ENCODE measurements around the gene PLEKHG4B. TPM values are rescaled to one million over a fixed set of nuclear protein-coding genes. Genes with fewer than 3 reads are reported as not detected.

Gene PLEKHG4B
- total RNA-seq, 1 donor from 2014 or later: not detected

DNA sequence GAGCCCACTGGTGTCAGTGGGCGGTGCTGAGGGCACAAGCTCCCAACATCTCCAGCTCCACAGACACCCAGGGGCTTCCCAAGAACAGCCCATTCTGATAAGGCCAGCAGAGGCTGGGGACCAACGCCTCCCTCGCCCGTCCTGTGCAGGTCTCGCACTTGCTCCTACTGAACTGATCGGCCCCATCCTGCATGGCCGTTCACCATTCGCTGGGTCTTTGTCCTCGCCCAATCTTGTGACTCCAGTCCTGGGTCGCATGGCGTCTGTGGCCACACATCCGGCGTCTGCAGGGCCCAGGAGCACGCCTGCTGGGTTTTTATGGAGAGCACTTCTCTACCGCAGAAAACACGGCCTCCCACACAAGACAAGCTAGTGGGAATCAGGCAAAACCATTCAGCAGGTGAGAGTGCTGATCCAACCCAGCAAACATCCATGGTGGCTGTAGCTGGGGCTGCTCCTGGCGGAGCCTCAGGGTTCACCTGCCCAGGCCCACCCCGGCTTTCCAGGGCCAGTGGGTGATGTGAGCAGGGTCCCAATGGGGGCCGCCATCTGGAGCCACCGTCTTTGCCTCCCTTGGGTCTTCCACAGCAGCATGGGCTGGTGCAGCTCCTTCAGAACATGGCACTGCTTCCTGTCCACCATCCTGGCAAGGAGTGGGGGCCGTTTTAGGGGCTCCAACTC is 106.7 kb downstream of the PLEKHG4B start:
- Mint-ChIP-seq H3K4me1 (peaks cover 4% of the 10 kb centered on the region), H3K9me3 (no peaks in the 10 kb centered on the region), H3K4me3 (no peak overlapping the region), H3K27ac (no peak overlapping the region), H3K27me3 (no peaks in the 10 kb centered on the region), H3K36me3 (ENCODE audit: low read depth) (peaks cover 2% of the 10 kb centered on the region)
- intact Hi-C loops (cut with micrococcal nuclease): no loop called here
- DNase-seq: no peak

DNA sequence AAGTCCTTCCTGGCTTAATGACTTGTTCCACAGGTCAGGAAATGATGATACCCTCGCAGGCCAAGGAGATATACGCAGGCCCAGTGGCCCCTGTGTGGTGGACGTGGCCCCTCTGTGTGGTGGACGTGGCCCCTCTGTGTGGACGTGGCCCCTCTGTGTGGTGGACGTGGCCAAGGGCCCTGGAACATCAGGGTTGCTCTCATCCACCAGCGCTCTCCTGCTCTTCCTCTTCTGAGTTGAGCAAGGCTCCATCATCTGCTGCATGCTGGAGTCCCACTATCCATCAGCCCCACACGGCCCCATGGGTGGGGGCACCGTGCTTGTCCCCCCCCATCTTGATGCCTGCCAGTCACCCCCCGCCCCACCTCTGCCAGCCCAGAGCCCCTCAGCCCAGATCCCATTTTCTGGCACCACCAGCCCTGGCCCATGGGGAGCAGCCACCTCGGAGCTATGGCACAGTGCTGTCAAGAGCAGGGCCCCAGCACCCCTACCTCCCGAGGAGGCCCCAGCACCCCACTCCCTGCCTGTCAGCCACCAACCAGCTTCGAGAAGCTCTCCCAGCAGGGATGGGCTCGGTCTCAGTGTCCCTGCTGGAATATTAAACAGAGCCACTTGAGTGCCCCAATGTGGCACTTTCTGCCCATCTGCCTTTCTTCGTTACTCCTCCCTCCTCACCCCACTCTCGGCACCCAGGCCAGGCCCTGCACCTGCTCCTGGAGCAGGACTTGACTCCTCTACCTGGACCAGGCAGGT is 107.4 kb downstream of the PLEKHG4B start:
- no peaks in the 10 kb centered on the region for H3K27me3 Mint-ChIP-seq
- intact Hi-C loops (cut with micrococcal nuclease): no loop called here
- DNase-seq: no peak
- peaks cover 5% of the 10 kb centered on the region for H3K36me3 Mint-ChIP-seq (ENCODE audit: low read depth)
- H3K4me3 Mint-ChIP-seq: no peak overlapping the region
- no peaks in the 10 kb centered on the region for H3K9me3 Mint-ChIP-seq
- no peak overlapping the region for H3K27ac Mint-ChIP-seq
- H3K4me1 Mint-ChIP-seq: peaks cover 4% of the 10 kb centered on the region

DNA sequence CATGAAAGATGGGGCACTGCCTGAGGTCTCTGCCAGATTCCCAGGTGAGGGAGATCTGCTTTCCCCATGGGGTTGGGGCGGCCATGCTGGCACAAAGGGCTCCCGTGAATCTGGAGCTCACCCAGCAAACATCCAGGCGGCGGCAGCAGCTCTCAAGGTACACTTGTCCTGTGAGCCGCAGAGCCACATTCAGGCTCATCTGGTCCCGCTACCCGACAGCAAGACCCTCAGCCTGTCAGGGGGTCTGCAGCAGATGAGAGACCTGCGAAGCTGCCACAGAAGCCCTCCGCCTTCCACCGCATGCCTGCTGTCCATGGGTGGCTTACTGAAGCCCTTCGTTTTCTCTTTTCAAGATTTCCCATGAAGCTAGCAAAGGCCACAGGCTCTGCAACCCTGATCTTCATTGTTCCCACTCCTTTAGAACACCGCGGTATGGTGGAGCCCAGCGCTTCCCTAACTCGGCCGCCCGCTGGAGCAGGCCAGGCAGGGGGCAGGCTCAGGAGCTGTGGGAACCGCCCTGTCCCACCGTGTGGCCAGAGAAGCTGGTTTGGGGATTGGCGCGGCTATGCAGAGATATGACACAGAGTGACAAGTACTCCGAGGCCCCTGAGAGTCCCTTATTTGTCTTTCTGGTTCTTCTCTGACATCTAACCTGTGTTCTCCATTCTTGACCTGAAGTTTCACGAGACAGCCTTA is 108.1 kb downstream of the PLEKHG4B start:
- Mint-ChIP-seq H3K36me3 (ENCODE audit: low read depth) (peaks cover 12% of the 10 kb centered on the region), H3K27ac (no peak overlapping the region), H3K27me3 (no peaks in the 10 kb centered on the region), H3K4me3 (no peak overlapping the region), H3K9me3 (no peaks in the 10 kb centered on the region), H3K4me1 (peaks cover 4% of the 10 kb centered on the region)
- DNase-seq: no peak
- intact Hi-C loops (cut with micrococcal nuclease): no loop called here

DNA sequence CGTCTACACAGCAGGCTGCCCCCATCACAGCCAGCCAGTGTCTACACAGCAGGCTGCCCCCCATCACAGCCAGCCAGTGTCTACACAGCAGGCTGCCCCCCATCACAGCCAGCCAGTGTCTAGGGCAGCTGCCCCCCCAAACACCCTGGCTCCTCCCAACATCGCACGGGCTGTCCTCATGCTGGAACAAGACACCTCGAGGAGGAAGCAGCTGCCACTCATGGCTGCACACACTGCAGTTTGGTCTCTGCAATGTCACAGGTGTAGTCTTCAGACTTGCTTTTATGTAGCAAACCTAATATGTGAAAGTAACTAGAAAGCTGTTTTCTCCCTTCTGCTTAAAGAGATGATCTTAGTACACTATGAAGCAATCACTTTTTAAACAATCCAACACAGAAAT is 109.0 kb downstream of the PLEKHG4B start:
- H3K27me3 Mint-ChIP-seq: no peaks in the 10 kb centered on the region
- no peaks in the 10 kb centered on the region for H3K4me1 Mint-ChIP-seq
- H3K36me3 Mint-ChIP-seq (ENCODE audit: low read depth): peaks cover 19% of the 10 kb centered on the region
- intact Hi-C loops (cut with micrococcal nuclease): no loop called here
- H3K9me3 Mint-ChIP-seq: no peaks in the 10 kb centered on the region
- H3K4me3 Mint-ChIP-seq: no peak overlapping the region
- H3K27ac Mint-ChIP-seq: no peak overlapping the region
- DNase-seq: no peak

DNA sequence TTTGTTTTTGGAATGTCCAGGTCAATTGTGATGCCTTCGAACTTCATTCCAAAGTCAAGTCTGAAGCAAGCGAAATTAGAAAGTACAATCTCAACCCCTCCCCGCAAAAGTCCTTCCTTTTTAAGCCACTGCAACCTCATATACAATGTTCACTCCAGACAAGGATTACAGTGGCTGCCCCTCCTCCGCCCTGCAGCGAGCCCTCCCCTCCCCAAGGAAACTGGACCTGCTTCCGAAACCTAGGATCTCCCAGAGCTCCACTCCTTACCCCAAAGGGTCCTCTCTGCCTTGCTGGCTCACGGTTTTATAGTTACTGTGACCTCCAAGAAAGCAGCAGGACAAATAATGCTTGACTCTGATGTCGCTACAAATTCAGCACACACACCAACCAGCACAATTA is 109.7 kb downstream of the PLEKHG4B start:
- Mint-ChIP-seq H3K4me3 (no peak overlapping the region), H3K36me3 (ENCODE audit: low read depth) (peaks cover 19% of the 10 kb centered on the region), H3K9me3 (no peaks in the 10 kb centered on the region), H3K27me3 (no peaks in the 10 kb centered on the region), H3K4me1 (no peaks in the 10 kb centered on the region), H3K27ac (peak overlapping the region; percentile 53)
- intact Hi-C loops (cut with micrococcal nuclease): no loop called here
- DNase-seq: no peak

DNA sequence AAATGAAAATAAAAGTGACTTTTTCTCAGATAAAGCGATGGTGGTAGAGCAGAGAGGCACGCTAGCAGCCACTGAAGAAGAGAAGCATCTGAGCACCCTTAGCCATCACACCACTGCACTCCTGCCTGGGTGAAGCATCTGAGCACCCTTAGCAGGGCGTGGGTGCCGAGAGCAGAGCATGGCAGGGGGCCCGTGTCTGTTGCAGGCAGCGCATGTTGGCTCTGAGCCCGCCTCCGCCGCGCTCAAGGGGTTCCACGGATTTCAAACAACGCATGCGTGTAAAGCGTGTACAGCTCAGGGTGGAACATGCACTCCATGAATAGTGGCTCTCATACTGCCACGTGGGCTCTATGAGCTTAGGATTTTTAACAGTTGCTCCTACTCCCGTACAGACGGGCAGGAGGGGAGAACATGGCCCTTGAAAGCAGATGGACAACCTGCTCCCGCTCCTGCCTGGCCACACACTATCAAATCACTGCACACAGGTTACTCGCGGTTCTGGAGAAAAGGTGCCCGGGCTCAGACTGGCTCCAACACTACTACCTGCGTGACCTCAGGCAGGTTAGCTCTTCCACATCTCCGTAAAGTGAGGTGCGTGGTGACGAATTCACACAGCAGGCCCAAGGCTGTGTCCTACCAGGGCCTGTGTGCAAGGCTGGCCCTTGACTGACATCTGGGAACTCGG is 111.4 kb downstream of the PLEKHG4B start:
- peaks cover 24% of the 10 kb centered on the region for H3K36me3 Mint-ChIP-seq (ENCODE audit: low read depth)
- intact Hi-C loops (cut with micrococcal nuclease): no loop called here
- H3K27me3 Mint-ChIP-seq: no peaks in the 10 kb centered on the region
- no peak overlapping the region for H3K27ac Mint-ChIP-seq
- no peaks in the 10 kb centered on the region for H3K4me1 Mint-ChIP-seq
- H3K4me3 Mint-ChIP-seq: no peak overlapping the region
- no peaks in the 10 kb centered on the region for H3K9me3 Mint-ChIP-seq
- DNase-seq: no peak

DNA sequence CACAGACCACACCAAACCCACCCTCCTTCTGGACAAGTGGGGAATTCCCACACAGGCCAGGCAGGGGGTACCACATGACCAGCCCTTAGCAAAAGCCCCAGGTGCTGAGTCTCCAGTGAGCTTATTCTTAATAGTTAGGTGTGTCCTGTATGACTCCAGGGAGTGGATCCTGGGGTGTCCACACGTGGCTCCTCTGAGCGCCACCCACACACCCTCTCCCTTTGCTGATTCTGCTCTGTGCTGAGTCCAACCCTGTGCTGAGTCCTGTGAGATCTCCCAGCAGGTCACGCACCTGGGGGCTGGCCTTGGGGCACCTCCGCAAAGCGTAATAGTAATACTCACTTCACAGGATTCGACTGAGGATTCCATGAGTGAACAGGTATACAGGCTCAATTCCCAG is 112.0 kb downstream of the PLEKHG4B start:
- no peaks in the 10 kb centered on the region for H3K4me1 Mint-ChIP-seq
- H3K4me3 Mint-ChIP-seq: no peak overlapping the region
- no peak for DNase-seq
- no peaks in the 10 kb centered on the region for H3K9me3 Mint-ChIP-seq
- H3K27me3 Mint-ChIP-seq: no peaks in the 10 kb centered on the region
- H3K27ac Mint-ChIP-seq: no peak overlapping the region
- intact Hi-C loops (cut with micrococcal nuclease): no loop called here
- H3K36me3 Mint-ChIP-seq (ENCODE audit: low read depth): peaks cover 24% of the 10 kb centered on the region

DNA sequence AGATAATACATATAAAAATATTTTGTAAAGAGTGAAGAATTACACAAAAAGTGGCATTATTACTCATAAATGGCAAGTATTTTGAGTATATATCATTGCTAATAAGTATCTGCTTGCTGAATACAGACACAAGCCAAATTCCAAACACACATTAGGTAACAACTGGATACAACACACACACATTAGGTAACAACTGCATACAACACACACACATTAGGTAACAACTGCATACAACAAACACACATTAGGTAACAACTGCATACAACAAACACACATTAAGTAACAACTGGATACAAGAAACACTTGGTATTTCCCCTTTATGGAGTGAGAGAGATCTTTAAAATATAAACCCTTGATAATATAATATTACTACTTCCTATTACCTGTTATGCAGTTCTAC is 112.5 kb downstream of the PLEKHG4B start:
- H3K4me3 Mint-ChIP-seq: no peak overlapping the region
- peaks cover 24% of the 10 kb centered on the region for H3K36me3 Mint-ChIP-seq (ENCODE audit: low read depth)
- H3K9me3 Mint-ChIP-seq: no peaks in the 10 kb centered on the region
- no peaks in the 10 kb centered on the region for H3K27me3 Mint-ChIP-seq
- no peaks in the 10 kb centered on the region for H3K4me1 Mint-ChIP-seq
- H3K27ac Mint-ChIP-seq: no peak overlapping the region
- intact Hi-C loops (cut with micrococcal nuclease): no loop called here
- no peak for DNase-seq

DNA sequence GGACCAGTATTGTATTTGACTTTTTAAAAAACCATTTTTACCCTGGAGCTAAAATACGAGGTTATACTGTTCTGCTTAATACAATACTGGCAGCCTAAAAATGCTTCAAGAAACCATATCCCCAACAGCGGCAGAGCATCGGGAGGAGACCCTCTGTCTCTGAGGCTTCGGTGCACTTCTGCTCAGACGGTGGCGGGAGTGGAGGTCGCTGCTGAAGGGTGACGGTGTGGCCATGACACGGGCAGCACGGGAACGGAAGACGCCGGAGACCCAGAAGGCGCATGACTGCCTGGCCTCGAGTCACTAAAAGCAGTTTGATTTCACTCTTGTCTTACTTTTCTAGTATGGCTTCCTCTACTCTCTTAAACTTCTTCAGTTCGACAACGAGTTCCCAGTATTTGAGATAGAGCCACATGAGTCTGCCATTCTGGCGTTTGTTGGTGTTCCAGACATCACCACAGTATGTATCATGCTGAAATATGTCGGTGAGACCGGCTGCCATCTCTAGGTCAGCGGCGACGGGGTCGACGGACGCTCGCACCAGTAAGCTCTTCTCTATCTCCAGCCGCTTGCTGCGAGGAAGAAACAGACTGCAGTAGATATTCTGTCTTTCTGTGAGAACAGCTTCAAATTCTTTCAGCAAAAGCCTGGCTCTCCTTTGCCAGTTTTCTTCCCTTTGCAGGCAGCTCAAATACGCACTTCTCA is 113.2 kb downstream of the PLEKHG4B start:
- H3K36me3 Mint-ChIP-seq (ENCODE audit: low read depth): peaks cover 24% of the 10 kb centered on the region
- no peak overlapping the region for H3K4me3 Mint-ChIP-seq
- H3K4me1 Mint-ChIP-seq: peaks cover 2% of the 10 kb centered on the region
- H3K27me3 Mint-ChIP-seq: no peaks in the 10 kb centered on the region
- intact Hi-C loops (cut with micrococcal nuclease): no loop called here
- H3K9me3 Mint-ChIP-seq: no peaks in the 10 kb centered on the region
- H3K27ac Mint-ChIP-seq: no peak overlapping the region
- no peak for DNase-seq

DNA sequence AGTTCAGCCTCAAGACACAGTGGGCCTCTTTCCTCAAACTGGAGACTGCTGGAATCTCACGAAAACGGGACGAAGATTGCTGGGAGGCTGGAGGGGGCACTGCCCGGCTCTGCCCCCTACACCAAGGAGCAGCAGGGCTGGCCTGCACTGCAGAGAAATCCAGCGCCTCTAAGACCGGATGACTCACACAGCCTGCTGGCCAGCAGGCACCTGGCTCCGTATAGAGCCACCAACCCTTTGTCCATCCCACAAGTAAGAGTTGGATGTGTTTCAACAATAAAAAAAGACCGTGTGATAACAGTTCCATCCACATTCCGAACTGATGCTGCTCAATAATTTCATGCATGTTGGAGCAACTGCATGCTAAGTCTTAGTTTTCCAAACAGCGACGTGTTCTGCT is 114.4 kb downstream of the PLEKHG4B start:
- no peak for DNase-seq
- Mint-ChIP-seq H3K9me3 (no peaks in the 10 kb centered on the region), H3K4me3 (no peak overlapping the region), H3K27me3 (no peaks in the 10 kb centered on the region), H3K4me1 (peaks cover 6% of the 10 kb centered on the region), H3K27ac (no peak overlapping the region), H3K36me3 (ENCODE audit: low read depth) (peaks cover 27% of the 10 kb centered on the region)
- intact Hi-C loops (cut with micrococcal nuclease): no loop called here

DNA sequence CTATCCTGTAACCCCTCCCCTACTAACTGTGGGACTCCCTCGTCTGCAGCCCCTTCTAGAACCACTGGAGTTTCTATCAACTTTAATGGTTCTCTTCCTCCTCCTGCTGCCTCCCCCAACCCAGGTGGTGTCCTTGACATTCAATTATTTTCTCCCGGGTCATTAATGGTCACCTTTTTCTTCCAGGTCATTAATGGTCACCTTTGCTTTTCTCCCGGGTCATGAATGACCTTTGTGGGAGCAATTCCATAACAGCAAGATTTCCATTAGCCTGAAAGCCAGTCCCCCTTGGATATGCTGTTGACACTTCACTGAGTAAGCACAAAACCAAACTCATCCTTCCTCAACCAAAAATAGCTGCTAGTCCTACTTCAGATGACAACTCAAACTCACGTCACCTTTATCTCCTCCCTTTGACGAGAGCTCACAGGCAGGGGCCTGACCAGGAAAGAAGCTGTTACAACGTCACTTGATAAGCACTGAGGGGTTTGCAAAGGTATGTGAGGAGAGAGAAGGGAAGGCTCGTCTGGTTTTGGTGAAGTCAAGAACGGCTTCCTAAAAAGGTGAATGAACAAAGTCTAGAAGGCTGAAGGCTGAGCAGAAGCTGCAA is 115.1 kb downstream of the PLEKHG4B start:
- intact Hi-C loops (cut with micrococcal nuclease): no loop called here
- no peaks in the 10 kb centered on the region for H3K27me3 Mint-ChIP-seq
- no peak overlapping the region for H3K4me3 Mint-ChIP-seq
- peaks cover 6% of the 10 kb centered on the region for H3K4me1 Mint-ChIP-seq
- no peak overlapping the region for H3K27ac Mint-ChIP-seq
- H3K36me3 Mint-ChIP-seq (ENCODE audit: low read depth): peaks cover 27% of the 10 kb centered on the region
- DNase-seq: no peak
- H3K9me3 Mint-ChIP-seq: no peaks in the 10 kb centered on the region

DNA sequence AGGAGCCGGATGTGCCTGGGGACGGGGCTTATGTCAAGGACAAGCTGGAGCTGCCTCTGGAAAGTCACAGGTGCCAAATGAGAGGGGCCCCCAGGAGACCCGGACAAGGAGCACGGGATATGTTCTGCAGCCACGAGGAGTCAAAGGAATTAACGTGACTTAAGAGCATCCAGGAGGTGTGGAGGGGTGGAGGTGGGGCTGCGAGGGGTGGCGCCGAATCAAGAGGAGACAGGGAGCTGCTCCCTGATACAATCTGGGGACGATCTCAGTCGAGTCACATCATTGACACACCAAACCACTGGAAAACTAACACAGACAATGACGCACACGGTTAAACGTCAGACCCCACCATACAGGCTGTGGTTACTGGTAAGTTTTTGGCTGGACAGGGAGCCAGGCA is 115.6 kb downstream of the PLEKHG4B start:
- Mint-ChIP-seq H3K27ac (no peak overlapping the region), H3K36me3 (ENCODE audit: low read depth) (peaks cover 27% of the 10 kb centered on the region)
- intact Hi-C loops (cut with micrococcal nuclease): no loop called here

DNA sequence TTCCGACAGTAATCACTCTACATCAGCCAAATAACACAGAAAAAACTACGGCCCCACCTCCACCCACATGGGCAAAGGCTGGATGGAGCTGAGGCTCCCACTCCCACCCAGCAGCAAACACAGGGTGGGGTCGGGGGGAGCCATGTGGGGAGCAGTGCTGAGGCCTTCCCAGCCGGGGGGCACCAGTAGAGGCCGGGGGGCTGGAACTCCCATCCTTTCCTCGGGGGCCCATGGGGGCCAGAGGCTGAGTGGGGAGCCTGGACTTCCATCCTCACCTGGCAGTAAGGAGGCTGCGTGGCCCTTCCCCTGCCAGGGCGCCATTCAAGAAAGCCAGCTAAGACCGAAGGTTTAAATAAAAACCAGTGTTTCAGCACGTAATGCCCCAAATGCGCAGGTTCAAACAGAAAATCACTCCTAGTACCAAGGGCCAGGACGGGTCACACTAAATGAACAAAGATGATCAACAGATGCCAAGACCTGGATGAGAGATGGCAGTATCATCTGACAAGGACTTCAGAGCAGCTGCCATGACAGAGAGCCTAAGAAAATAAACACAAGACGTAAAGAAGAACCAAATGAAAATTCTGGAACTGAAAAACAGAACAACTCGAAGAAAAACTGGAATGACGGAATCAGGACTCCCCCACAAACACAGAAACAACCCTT is 116.6 kb downstream of the PLEKHG4B start:
- peaks cover 29% of the 10 kb centered on the region for H3K36me3 Mint-ChIP-seq (ENCODE audit: low read depth)
- H3K4me3 Mint-ChIP-seq: no peak overlapping the region
- peaks cover 6% of the 10 kb centered on the region for H3K4me1 Mint-ChIP-seq
- no peak for DNase-seq
- no peaks in the 10 kb centered on the region for H3K27me3 Mint-ChIP-seq
- intact Hi-C loops (cut with micrococcal nuclease): no loop called here
- H3K27ac Mint-ChIP-seq: no peak overlapping the region
- no peaks in the 10 kb centered on the region for H3K9me3 Mint-ChIP-seq

More for the DNA sequence above, 115.6 kb downstream of the PLEKHG4B start:
- Mint-ChIP-seq H3K4me3 (no peak overlapping the region), H3K9me3 (no peaks in the 10 kb centered on the region), H3K4me1 (peaks cover 6% of the 10 kb centered on the region), H3K27me3 (no peaks in the 10 kb centered on the region)
- no peak for DNase-seq
